GM12801 (cell line): ENCODE data around the gene RAB31.

ENCODE experiments used
- TF ChIP-seq, protein P1 (sequence below): IDR thresholded peaks from one replicate; pipeline ENCODE4 v1.5.1; 2011; ENCODE audit warnings: control low read depth; ENCODE audit not compliant: insufficient read length; ENCODE audit errors: extremely low read depth

RAB31 gene

GRCh38 chr18:9820719-9821118 lies 112.6 kb downstream of the RAB31 start:
- TF ChIP-seq, protein P1, sequence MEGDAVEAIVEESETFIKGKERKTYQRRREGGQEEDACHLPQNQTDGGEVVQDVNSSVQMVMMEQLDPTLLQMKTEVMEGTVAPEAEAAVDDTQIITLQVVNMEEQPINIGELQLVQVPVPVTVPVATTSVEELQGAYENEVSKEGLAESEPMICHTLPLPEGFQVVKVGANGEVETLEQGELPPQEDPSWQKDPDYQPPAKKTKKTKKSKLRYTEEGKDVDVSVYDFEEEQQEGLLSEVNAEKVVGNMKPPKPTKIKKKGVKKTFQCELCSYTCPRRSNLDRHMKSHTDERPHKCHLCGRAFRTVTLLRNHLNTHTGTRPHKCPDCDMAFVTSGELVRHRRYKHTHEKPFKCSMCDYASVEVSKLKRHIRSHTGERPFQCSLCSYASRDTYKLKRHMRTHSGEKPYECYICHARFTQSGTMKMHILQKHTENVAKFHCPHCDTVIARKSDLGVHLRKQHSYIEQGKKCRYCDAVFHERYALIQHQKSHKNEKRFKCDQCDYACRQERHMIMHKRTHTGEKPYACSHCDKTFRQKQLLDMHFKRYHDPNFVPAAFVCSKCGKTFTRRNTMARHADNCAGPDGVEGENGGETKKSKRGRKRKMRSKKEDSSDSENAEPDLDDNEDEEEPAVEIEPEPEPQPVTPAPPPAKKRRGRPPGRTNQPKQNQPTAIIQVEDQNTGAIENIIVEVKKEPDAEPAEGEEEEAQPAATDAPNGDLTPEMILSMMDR, result no peak

DNA sequence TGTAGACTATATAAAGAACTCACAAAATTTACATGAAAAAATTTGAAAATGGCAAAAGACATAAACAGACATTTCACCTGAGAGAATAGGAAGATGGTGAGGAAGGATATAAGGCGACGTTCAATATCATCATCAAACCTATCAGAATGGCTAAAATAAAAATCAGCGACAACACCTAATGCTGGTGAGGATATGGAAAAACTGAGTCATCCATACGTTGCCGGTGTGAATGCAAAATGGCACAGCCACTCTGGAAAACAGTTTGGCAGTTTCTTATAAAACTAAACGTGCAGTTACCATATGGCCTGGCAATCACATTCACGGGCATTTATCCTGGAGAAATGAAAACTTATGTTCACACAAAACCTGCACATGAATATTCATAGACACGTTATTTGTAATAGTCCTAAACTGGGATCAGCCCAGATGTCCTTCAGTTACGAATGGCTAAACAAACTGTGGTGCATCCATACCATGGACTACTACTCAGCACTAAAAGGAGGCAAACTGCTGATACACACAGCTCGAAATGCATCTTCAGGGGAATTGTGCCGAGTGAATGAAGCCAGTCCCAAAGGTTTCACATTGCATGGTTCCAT lies 114.6 kb downstream of the RAB31 start:
- TF ChIP-seq, protein P1, result no peak

DNA sequence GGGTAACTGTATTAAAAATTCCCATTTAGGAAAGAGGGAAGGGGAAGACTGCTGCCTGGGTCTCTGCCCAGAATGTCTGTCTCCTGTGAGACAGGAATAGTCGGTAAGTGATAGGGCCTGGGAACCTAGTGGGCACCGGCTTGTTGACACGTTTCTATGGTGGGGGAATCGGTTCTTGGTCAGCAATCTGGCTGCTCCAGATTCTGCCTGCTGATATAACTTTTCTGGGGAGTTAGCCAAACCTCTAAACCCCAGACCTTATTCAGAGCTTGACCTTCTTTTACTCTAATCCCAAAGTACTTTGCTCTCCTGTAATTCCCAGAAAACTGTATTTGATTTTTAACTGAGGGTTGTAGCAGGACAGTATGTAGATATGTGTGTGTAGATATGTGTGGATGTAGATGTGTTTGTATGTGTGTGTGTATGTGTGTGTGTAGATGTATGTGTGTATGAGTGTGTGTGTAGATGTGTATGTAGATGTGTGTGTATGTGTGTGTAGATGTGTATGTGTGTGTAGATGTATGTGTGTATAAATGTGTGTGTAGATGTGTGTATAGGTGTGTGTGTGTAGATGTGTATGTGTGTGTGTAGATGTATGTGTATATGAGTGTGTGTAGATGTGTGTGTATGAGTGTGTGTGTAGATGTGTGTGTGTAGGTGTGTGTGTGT lies 115.8 kb downstream of the RAB31 start:
- TF ChIP-seq, protein P1, result no peak

- TF ChIP-seq, protein P1, result no peak
Observed at GRCh38 chr18:9824474-9824832, 116.4 kb downstream of the RAB31 start.

- TF ChIP-seq, protein P1, result no peak
Observed at GRCh38 chr18:9824952-9825371, 116.9 kb downstream of the RAB31 start.

GRCh38 chr18:9825571-9826073 lies 117.5 kb downstream of the RAB31 start:
- TF ChIP-seq, protein P1, result no peak

- TF ChIP-seq, protein P1, result no peak
Observed at GRCh38 chr18:9826685-9827084, 118.6 kb downstream of the RAB31 start.
